ENCODE measurements around the gene CERS6.
"Not testable (repeated sequence)": the region's sequence is repeated elsewhere in the genome, so short reads cannot be mapped to it uniquely, and the experiment has no call there.

CERS6 gene

GRCh38 chr2:168469281-168469988 is 13.4 kb downstream of the CERS6 start:
- no peak for DNase-seq

- no peak for DNase-seq
These were observed 14.5 kb downstream of the CERS6 start for GRCh38 chr2:168470320-168471162.

GRCh38 chr2:168471163-168471475 is 15.0 kb downstream of the CERS6 start:
- DNase-seq: no peak

- DNase-seq: no peak
These were observed 19.6 kb downstream of the CERS6 start for GRCh38 chr2:168475636-168476035.

GRCh38 chr2:168478206-168478605 is 22.1 kb downstream of the CERS6 start:
- DNase-seq: no peak

GRCh38 chr2:168480356-168480755 is 24.3 kb downstream of the CERS6 start:
- no peak for DNase-seq

GRCh38 chr2:168480825-168481585 is 24.9 kb downstream of the CERS6 start:
- no peak for DNase-seq

- DNase-seq: no peak
These were observed 26.2 kb downstream of the CERS6 start for GRCh38 chr2:168482269-168482668.

- DNase-seq: no peak
These were observed 27.1 kb downstream of the CERS6 start for GRCh38 chr2:168482952-168483831.

- no peak for DNase-seq
These were observed 30.4 kb downstream of the CERS6 start for GRCh38 chr2:168486477-168486876.

GRCh38 chr2:168490015-168490874 is 34.2 kb downstream of the CERS6 start:
- DNase-seq: peak; percentile 59

- DNase-seq: no peak
These were observed 35.0 kb downstream of the CERS6 start for GRCh38 chr2:168490946-168491605.

- not testable (repeated sequence) for DNase-seq
These were observed 35.7 kb downstream of the CERS6 start for GRCh38 chr2:168491728-168492127.

- not testable (repeated sequence) for DNase-seq
These were observed 37.1 kb downstream of the CERS6 start for GRCh38 chr2:168493219-168493618.

- DNase-seq: no peak
These were observed 38.2 kb downstream of the CERS6 start for GRCh38 chr2:168494190-168494711.

- no peak for DNase-seq
These were observed 39.5 kb downstream of the CERS6 start for GRCh38 chr2:168495524-168495923.

GRCh38 chr2:168496906-168497305 is 40.8 kb downstream of the CERS6 start:
- DNase-seq: no peak

GRCh38 chr2:168499500-168499899 is 43.4 kb downstream of the CERS6 start:
- no peak for DNase-seq

GRCh38 chr2:168500516-168500915 is 44.4 kb downstream of the CERS6 start:
- no peak for DNase-seq

- DNase-seq: no peak
These were observed 45.5 kb downstream of the CERS6 start for GRCh38 chr2:168501466-168502065.
